ENCODE measurements around the gene NOBOX.

DNA sequence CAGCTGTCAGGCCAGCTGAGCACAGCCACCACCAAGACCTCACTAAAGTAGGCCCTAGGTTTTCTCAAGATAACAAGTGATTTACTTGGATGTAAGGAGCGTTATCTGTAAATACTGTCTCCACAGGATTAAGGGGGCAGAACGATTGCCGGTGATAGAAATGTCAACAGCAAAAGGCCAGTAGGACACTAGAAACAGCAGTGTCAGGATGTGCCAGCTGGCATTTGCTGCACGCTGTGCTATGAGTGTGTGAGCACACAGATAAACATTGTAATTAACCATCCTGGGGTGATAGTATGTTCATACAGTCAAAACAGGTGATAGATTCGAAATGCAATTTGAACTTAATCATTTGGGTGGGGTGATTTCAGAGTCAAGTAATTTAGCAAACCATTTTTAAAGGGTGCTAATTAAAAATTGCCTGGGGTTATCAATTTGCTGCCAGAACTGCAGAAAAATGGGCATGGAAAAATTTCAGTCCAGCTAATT is 36.3 kb upstream of the NOBOX start:
- TF ChIP-seq, protein P1, sequence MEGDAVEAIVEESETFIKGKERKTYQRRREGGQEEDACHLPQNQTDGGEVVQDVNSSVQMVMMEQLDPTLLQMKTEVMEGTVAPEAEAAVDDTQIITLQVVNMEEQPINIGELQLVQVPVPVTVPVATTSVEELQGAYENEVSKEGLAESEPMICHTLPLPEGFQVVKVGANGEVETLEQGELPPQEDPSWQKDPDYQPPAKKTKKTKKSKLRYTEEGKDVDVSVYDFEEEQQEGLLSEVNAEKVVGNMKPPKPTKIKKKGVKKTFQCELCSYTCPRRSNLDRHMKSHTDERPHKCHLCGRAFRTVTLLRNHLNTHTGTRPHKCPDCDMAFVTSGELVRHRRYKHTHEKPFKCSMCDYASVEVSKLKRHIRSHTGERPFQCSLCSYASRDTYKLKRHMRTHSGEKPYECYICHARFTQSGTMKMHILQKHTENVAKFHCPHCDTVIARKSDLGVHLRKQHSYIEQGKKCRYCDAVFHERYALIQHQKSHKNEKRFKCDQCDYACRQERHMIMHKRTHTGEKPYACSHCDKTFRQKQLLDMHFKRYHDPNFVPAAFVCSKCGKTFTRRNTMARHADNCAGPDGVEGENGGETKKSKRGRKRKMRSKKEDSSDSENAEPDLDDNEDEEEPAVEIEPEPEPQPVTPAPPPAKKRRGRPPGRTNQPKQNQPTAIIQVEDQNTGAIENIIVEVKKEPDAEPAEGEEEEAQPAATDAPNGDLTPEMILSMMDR (optimal IDR thresholded peaks at IDR 0.05 in 1 of 3, IDR thresholded peaks at IDR 0.05 in 1 of 3, conservative IDR thresholded peaks at IDR 0.05 in 1 of 3; ENCODE audit: extremely low read depth in 1 of 3, insufficient read depth in 2 of 3, low read length in 3 of 3): no peak
- no peak for TF ChIP-seq EZH2 (IDR thresholded peaks at IDR 0.05; ENCODE audit: low read length)
